Immature natural killer cell (primary cell): Measurements from ENCODE around the gene ZNF362. TPM values are rescaled to one million over a fixed set of nuclear protein-coding genes. Genes with fewer than 3 reads are reported as not detected.
A peak's percentile ranks its signal among the peaks of the same experiment; 100 is the strongest.

Experiments used
- DNase-seq, 3 donors: peaks; one replicate each; pipeline ENCODE4 v3.0.0; 2022; ENCODE audit warnings: mixed read lengths in 1 of 3
- H3K27ac Mint-ChIP-seq, 6 donors: one replicate each; pipeline ENCODE4 v1.8.0; 2020; ENCODE audit warnings: mixed read lengths in 6 of 6, mild to moderate bottlenecking in 5 of 6, inconsistent platforms in 4 of 6, moderate library complexity in 3 of 6
- H3K27me3 Mint-ChIP-seq, 3 donors: one replicate each; pipeline ENCODE4 v1.8.0; 2020 to 2021; ENCODE audit warnings: low read depth in 3 of 3, mild to moderate bottlenecking in 3 of 3, mixed read lengths in 3 of 3, moderate library complexity in 3 of 3, inconsistent platforms in 1 of 3
- H3K36me3 Mint-ChIP-seq, 3 donors: one replicate each; pipeline ENCODE4 v1.8.0; 2020; ENCODE audit warnings: mixed read lengths in 3 of 3, inconsistent platforms in 2 of 3, mild to moderate bottlenecking in 2 of 3
- H3K4me1 Mint-ChIP-seq, 2 donors: one replicate each; pipeline ENCODE4 v1.8.0; 2020; ENCODE audit warnings: inconsistent platforms in 2 of 2, mild to moderate bottlenecking in 2 of 2, mixed read lengths in 2 of 2, moderate library complexity in 1 of 2
- H3K4me3 Mint-ChIP-seq, 5 donors: one replicate each; pipeline ENCODE4 v1.8.0; 2020; ENCODE audit warnings: mild to moderate bottlenecking in 5 of 5, mixed read lengths in 5 of 5, inconsistent platforms in 3 of 5, moderate library complexity in 3 of 5
- H3K9me3 Mint-ChIP-seq, 6 donors: one replicate each; pipeline ENCODE4 v1.8.0; 2020; ENCODE audit warnings: mild to moderate bottlenecking in 6 of 6, mixed read lengths in 6 of 6, inconsistent platforms in 4 of 6, moderate library complexity in 3 of 6
- polyA plus RNA-seq, 3 donors: library from polyadenylated mRNA; unstranded; fragments of 300-500 nt; fragmentation: Illumina TruSeq; gene quantifications; one replicate each; pipeline ENCODE4 v1.2.3, GENCODE V29; 2021

Gene ZNF362
- polyA plus RNA-seq, 3 donors from 2014 or later, result 5.5 to 37.9 (median 16.2) TPM

GRCh38 chr1:33314416-33314815 lies 58.1 kb downstream of the ZNF362 start:
- DNase-seq, result no peak
- Mint-ChIP-seq H3K4me1 (no peaks in the 10 kb centered on the region), H3K27me3 (peaks cover 0 to 8% (median 2%) of the 10 kb centered on the region in 3 donors), H3K4me3 (no peak overlapping the region), H3K36me3 (peaks cover 0 to 10% (median 0%) of the 10 kb centered on the region in 3 donors), H3K9me3 (no peaks in the 10 kb centered on the region), H3K27ac (no peak overlapping the region)

- H3K27me3 Mint-ChIP-seq, result peaks cover 2 to 8% (median 3%) of the 10 kb centered on the region in 3 donors
- no peak for DNase-seq
- no peaks in the 10 kb centered on the region for H3K9me3 Mint-ChIP-seq
- H3K4me1 Mint-ChIP-seq, result no peaks in the 10 kb centered on the region
- H3K27ac Mint-ChIP-seq, result no peak overlapping the region
- H3K4me3 Mint-ChIP-seq, result no peak overlapping the region
- H3K36me3 Mint-ChIP-seq, result peaks cover 3 to 13% (median 4%) of the 10 kb centered on the region in 3 donors
Measured at GRCh38 chr1:33316601-33317000, 60.3 kb downstream of the ZNF362 start.

DNA sequence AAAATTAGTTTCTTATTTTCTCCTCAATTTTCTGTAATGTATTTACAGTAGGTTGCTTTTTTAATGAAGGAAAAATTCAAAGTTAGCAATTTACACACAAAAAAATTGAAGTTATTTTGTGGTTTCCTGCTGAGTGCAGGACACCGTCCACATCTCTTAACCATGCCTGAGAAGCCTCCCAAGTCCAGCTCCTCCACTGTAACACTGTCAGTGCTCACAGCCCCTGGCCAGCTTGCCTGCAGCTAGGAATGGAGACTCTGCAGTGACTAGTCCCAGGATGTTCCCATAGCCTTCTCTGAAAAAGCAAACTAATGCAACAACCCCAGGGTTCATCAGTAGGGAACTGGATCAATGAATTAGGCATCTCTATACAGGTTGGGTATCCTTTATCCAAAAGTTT lies 61.1 kb downstream of the ZNF362 start:
- H3K4me3 Mint-ChIP-seq, result no peak overlapping the region
- peaks cover 4 to 14% (median 6%) of the 10 kb centered on the region in 3 donors for H3K36me3 Mint-ChIP-seq
- H3K27me3 Mint-ChIP-seq, result peaks cover 2 to 8% (median 3%) of the 10 kb centered on the region in 3 donors
- no peaks in the 10 kb centered on the region for H3K4me1 Mint-ChIP-seq
- DNase-seq, result no peak
- no peaks in the 10 kb centered on the region for H3K9me3 Mint-ChIP-seq
- H3K27ac Mint-ChIP-seq, result no peak overlapping the region

GRCh38 chr1:33317946-33318345 lies 61.7 kb downstream of the ZNF362 start:
- peaks cover 2 to 5% (median 3%) of the 10 kb centered on the region in 3 donors for H3K27me3 Mint-ChIP-seq
- peaks cover 5 to 16% (median 7%) of the 10 kb centered on the region in 3 donors for H3K36me3 Mint-ChIP-seq
- H3K9me3 Mint-ChIP-seq, result no peaks in the 10 kb centered on the region
- H3K4me1 Mint-ChIP-seq, result no peaks in the 10 kb centered on the region
- DNase-seq, result no peak
- H3K27ac Mint-ChIP-seq, result no peak overlapping the region
- H3K4me3 Mint-ChIP-seq, result no peak overlapping the region

DNA sequence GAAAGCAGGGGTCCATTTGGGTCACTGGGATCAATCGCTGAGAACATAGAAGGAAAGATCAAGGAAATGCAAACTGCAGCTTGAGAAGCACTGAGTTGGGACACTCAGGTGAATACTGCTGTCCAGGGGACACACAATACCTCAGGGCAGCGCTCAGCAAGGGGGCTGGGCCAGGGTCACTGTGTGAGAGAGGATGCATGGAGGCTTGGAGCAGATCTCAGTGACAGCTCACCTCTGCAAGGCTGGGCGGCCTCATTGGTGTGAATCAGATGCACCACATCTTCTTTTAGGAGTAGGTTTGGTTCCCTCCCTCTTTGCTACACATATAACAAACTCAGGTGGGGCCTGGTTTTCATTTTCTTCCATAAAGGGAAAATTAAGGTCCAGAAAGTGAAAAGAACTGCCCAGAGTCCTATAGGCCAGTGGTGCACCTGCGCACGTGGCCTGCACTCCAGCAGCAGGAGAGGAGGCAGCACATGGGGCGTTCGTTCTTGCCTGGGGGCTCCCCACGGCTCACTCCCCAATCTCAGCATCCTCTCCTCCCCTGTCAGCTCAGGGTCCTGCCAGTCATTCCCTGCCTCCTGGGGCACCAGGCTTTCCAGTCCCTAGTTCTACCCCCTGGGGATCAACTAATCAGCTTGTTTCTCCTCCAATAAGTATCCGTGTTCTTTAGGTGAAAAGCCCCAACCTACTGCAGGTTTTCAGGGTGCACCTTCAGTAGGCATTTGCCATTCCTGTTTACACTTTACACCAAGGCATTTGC lies 63.1 kb downstream of the ZNF362 start:
- Mint-ChIP-seq H3K27ac (no peak overlapping the region), H3K27me3 (peaks cover 2 to 4% (median 3%) of the 10 kb centered on the region in 3 donors), H3K4me3 (no peak overlapping the region), H3K4me1 (no peaks in the 10 kb centered on the region), H3K9me3 (no peaks in the 10 kb centered on the region), H3K36me3 (peaks cover 8 to 20% (median 10%) of the 10 kb centered on the region in 3 donors)
- DNase-seq, result no peak

- Mint-ChIP-seq H3K4me3 (no peak overlapping the region), H3K27me3 (peaks cover 2 to 3% (median 2%) of the 10 kb centered on the region in 3 donors), H3K4me1 (no peaks in the 10 kb centered on the region), H3K27ac (no peak overlapping the region), H3K9me3 (no peaks in the 10 kb centered on the region), H3K36me3 (peaks cover 12 to 20% (median 12%) of the 10 kb centered on the region in 3 donors)
- no peak for DNase-seq
Measured at GRCh38 chr1:33319949-33320618, 63.8 kb downstream of the ZNF362 start.

DNA sequence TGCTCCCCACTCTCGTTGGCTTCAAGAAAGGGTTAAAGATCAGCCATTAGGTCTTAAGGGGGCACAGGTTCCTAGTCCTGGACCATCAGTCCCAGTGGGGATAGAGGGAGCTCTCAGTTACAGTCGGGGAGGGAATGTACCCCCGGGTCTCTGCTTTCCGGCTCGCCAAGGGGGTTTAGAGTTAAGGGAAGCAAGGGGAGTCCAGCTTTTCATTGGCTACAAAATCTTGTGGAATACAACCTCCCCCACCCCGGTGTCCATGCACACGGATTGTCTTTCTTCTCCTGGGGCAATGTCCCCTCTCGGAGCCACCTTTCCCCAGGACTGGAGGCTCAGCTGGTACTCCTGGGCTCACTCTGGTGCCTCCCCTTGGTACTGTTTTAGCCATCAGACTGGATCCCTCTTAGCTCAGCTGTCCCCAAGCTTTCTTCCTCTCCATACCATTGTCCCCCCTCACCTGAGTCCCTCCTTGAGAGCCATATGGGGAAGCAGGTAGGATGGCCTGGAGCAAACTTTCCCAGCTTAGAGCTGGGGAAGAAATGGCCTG lies 64.4 kb downstream of the ZNF362 start, which contains the start of gene A3GALT2:
Gene A3GALT2, minus strand, starts transcription at position 480 of the 547 bp plus-strand sequence. Its CDS starts 0 bp downstream, at position 480.
- DNase-seq, result no peak
- H3K4me3 Mint-ChIP-seq, result no peak within 1 kb of the TSS
- peaks cover 15 to 17% (median 16%) of the 10 kb centered on the region in 3 donors for H3K36me3 Mint-ChIP-seq
- peaks cover 0 to 3% (median 2%) of the 10 kb centered on the region in 3 donors for H3K27me3 Mint-ChIP-seq
- H3K9me3 Mint-ChIP-seq, result no peaks in the 10 kb centered on the region
- H3K4me1 Mint-ChIP-seq, result no peaks in the 10 kb centered on the region
- H3K27ac Mint-ChIP-seq, result peak within 1 kb of the TSS in 1 of 6 donors; percentile 31

DNA sequence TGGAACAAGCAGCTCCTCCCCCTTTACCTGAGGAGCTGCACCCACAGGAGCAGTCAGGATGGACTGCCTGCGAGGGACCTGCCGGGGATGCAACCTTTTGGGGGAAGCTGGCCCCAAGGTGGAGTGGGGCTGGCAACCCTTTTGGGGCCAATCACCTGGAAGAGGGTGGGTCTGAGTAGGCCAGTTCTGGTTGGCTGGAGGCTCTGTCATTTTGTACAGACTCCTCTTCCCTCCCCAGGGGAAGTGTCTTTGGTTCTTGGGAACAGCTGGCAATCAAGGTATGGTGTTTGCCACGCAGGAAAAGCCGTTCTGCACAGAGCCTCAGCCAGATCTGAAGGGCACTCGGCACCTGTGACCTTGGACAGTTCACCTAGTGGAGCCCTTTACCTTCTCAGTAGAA lies 64.9 kb downstream of the ZNF362 start:
- DNase-seq, result no peak
- peaks cover 20 to 21% (median 21%) of the 10 kb centered on the region in 3 donors for H3K36me3 Mint-ChIP-seq
- H3K27ac Mint-ChIP-seq, result no peak overlapping the region
- H3K4me1 Mint-ChIP-seq, result no peaks in the 10 kb centered on the region
- H3K9me3 Mint-ChIP-seq, result no peaks in the 10 kb centered on the region
- peaks cover 0 to 3% (median 2%) of the 10 kb centered on the region in 3 donors for H3K27me3 Mint-ChIP-seq
- H3K4me3 Mint-ChIP-seq, result no peak overlapping the region

DNA sequence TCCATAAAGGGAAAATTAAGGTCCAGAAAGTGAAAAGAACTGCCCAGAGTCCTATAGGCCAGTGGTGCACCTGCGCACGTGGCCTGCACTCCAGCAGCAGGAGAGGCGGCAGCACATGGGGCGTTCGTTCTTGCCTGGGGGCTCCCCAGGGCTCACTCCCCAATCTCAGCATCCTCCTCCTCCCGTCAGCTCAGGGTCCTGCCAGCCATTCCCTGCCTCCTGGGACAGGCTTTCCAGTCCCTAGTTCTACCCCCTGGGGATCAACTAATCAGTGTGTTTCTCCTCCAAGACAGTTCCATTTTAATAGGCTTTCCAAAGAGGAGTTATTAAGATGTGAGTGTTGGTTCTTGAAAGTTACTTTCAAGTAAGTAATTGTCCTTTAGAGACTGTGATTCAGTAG lies 65.8 kb downstream of the ZNF362 start:
- no peak overlapping the region for H3K4me3 Mint-ChIP-seq
- peaks cover 0 to 3% (median 2%) of the 10 kb centered on the region in 3 donors for H3K27me3 Mint-ChIP-seq
- no peaks in the 10 kb centered on the region for H3K9me3 Mint-ChIP-seq
- H3K4me1 Mint-ChIP-seq, result no peaks in the 10 kb centered on the region
- H3K27ac Mint-ChIP-seq, result no peak overlapping the region
- peaks cover 22 to 23% (median 23%) of the 10 kb centered on the region in 3 donors for H3K36me3 Mint-ChIP-seq
- DNase-seq, result no peak

DNA sequence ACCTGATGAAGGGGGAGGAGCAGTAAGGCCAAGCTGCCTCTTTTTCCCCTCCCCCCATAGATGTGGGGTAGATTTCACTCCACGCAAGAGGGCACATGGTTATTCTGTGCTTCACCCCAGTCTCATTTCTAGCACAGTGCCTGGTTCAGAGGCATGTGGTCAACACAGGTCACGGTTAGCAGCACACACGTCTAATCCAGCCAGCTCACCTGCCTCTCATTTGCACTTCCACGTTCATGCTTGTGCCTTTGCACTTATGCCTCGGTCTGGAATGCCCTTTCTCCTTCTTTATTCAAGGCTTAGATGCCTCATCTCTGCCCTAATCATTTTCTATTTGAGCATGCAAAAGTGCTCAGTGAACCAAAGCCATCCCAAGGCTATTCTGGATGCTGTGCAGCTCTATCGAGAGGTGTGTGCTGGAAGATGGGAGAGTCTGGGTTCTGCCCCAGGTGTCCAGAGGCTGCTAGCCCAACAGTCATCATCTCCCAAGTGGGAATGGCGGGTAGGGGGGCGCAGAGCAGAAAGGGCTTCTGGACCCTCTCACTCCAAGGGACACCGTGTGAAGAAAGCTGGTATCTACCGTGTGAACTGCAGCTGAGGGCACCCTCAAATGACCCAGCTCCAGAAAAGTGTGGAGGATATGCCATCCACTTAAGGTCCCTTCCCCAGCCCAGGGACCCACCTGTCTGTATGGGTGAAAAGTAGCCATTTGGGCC lies 66.7 kb downstream of the ZNF362 start:
- H3K9me3 Mint-ChIP-seq, result no peaks in the 10 kb centered on the region
- no peak overlapping the region for H3K4me3 Mint-ChIP-seq
- H3K27me3 Mint-ChIP-seq, result peaks cover 0 to 3% (median 2%) of the 10 kb centered on the region in 3 donors
- H3K27ac Mint-ChIP-seq, result no peak overlapping the region
- H3K36me3 Mint-ChIP-seq, result peaks cover 22 to 23% (median 23%) of the 10 kb centered on the region in 3 donors
- no peaks in the 10 kb centered on the region for H3K4me1 Mint-ChIP-seq
- DNase-seq, result no peak

- H3K4me3 Mint-ChIP-seq, result no peak overlapping the region
- H3K27me3 Mint-ChIP-seq, result peaks cover 0 to 3% (median 0%) of the 10 kb centered on the region in 3 donors
- H3K27ac Mint-ChIP-seq, result no peak overlapping the region
- peaks cover 17 to 29% (median 28%) of the 10 kb centered on the region in 3 donors for H3K36me3 Mint-ChIP-seq
- H3K4me1 Mint-ChIP-seq, result no peaks in the 10 kb centered on the region
- no peaks in the 10 kb centered on the region for H3K9me3 Mint-ChIP-seq
- DNase-seq, result no peak
Measured at GRCh38 chr1:33323663-33324477, 67.6 kb downstream of the ZNF362 start.

- peaks cover 0 to 3% (median 0%) of the 10 kb centered on the region in 3 donors for H3K27me3 Mint-ChIP-seq
- H3K9me3 Mint-ChIP-seq, result no peaks in the 10 kb centered on the region
- H3K4me1 Mint-ChIP-seq, result peaks cover 0 to 1% of the 10 kb centered on the region in 2 donors
- no peak for DNase-seq
- peaks cover 25 to 40% (median 36%) of the 10 kb centered on the region in 3 donors for H3K36me3 Mint-ChIP-seq
- H3K4me3 Mint-ChIP-seq, result peak overlapping the region in 1 of 5 donors; percentile 36
- H3K27ac Mint-ChIP-seq, result no peak overlapping the region
Measured at GRCh38 chr1:33324677-33325575, 68.6 kb downstream of the ZNF362 start.
